Sciatic nerve (tissue), 1 donor: Measurements from ENCODE around the gene NME7. TPM values are rescaled to one million over a fixed set of nuclear protein-coding genes. Genes with fewer than 3 reads are reported as not detected.

Experiments
- total RNA-seq: library from RNA; stranded (reverse); fragmentation: NEBNext Ultra II Directional; extraction: Animal tissue kit (Norgen Biotek cat#: 25700); gene quantifications from one replicate; pipeline ENCODE4 v1.2.1, GENCODE V29; 2021
- donor health status: DM: no; HTN: no; CAD: no.

The NME7 gene
- total RNA-seq, 1 donor from 2014 or later: 15.9 TPM

Other genes with a start within 250 kb of the NME7 start
- gene BLZF1, start 398 bp upstream of the NME7 start, total RNA-seq: 28.1 TPM
- gene CCDC181, start 59.7 kb upstream of the NME7 start, total RNA-seq: 2.1 TPM
- gene SLC19A2, start 118.1 kb upstream of the NME7 start, total RNA-seq: 7.0 TPM
- gene F5, start 218.7 kb upstream of the NME7 start, total RNA-seq: 1.8 TPM